Measurements from ENCODE around the gene CD300LB.

The CD300LB gene

GRCh38 chr17:74543891-74544760 lies 12.9 kb upstream of the CD300LB start:
- no peak for DNase-seq (ENCODE audit: low spot score)
- no peak for TF ChIP-seq CTCF (IDR thresholded peaks at IDR 0.05)
- Histone ChIP-seq H3K4me3 (no peak overlapping the region), H3K27ac (no peak overlapping the region)

- DNase-seq (ENCODE audit: low spot score) = no peak
- Histone ChIP-seq H3K4me3 (no peak overlapping the region), H3K27ac (no peak overlapping the region)
- no peak for TF ChIP-seq CTCF (IDR thresholded peaks at IDR 0.05)
Observed at GRCh38 chr17:74543406-74543805, 12.1 kb upstream of the CD300LB start.

GRCh38 chr17:74542727-74543383 lies 11.6 kb upstream of the CD300LB start:
- no peak overlapping the region for H3K4me3 ChIP-seq
- DNase-seq (ENCODE audit: low spot score) = no peak
- no peak for TF ChIP-seq CTCF (IDR thresholded peaks at IDR 0.05)
- H3K27ac ChIP-seq = no peak overlapping the region

GRCh38 chr17:74542166-74542565 lies 10.9 kb upstream of the CD300LB start:
- no peak for DNase-seq (ENCODE audit: low spot score)
- no peak overlapping the region for H3K4me3 ChIP-seq
- H3K27ac ChIP-seq = no peak overlapping the region
- no peak for TF ChIP-seq CTCF (IDR thresholded peaks at IDR 0.05)

- no peak for TF ChIP-seq CTCF (IDR thresholded peaks at IDR 0.05)
- no peak overlapping the region for H3K27ac ChIP-seq
- no peak overlapping the region for H3K4me3 ChIP-seq
- DNase-seq (ENCODE audit: low spot score) = no peak
Observed at GRCh38 chr17:74541176-74542111, 10.2 kb upstream of the CD300LB start.

- no peak for DNase-seq (ENCODE audit: low spot score)
- TF ChIP-seq CTCF (IDR thresholded peaks at IDR 0.05) = no peak
Observed at GRCh38 chr17:74539281-74539820, 8.1 kb upstream of the CD300LB start.

More at GRCh38 chr17:74539281-74539820, 8.1 kb upstream of the CD300LB start:
- H3K27ac ChIP-seq = no peak overlapping the region
- H3K4me3 ChIP-seq = no peak overlapping the region
